Measurements from ENCODE around the gene DPAGT1. TPM values are rescaled to one million over a fixed set of nuclear protein-coding genes. Genes with fewer than 3 reads are reported as not detected.
A peak's percentile ranks its signal among the peaks of the same experiment; 100 is the strongest.

DPAGT1 gene
- total RNA-seq, 6 donors from 2014 or later = 18.6 to 43.9 (median 28.3) TPM

- H3K4me1 ChIP-seq = peaks cover 14 to 24% (median 18%) of the 10 kb centered on the region in 4 donors
- H3K36me3 ChIP-seq = peaks cover 17 to 38% (median 36%) of the 10 kb centered on the region in 4 donors
- ATAC-seq (ENCODE audit: low FRiP score in 2 of 2) (peak; percentile 4 to 41), DNase-seq (peak in 1 of 2 donors; percentile 51)
- H3K4me3 ChIP-seq = peak overlapping the region; percentile 81 to 99 (median 93)
- H3K9me3 ChIP-seq = no peaks in the 10 kb centered on the region
- TF ChIP-seq POLR2AphosphoS5 (IDR thresholded peaks at IDR 0.05) = no peak
- no peak for TF ChIP-seq CTCF (IDR thresholded peaks at IDR 0.05)
- no peak for TF ChIP-seq POLR2A (IDR thresholded peaks at IDR 0.05)
- TF ChIP-seq EP300 (IDR thresholded peaks at IDR 0.05) = no peak
- peak overlapping the region; percentile 81 to 90 (median 88) for H3K27ac ChIP-seq
- no peaks in the 10 kb centered on the region for H3K27me3 ChIP-seq
- 0% methylated on average over 1 to 19 of the region's 48 CpGs for WGBS, 2 donors
Measured at GRCh38 chr11:119056421-119056999, 45.1 kb downstream of the DPAGT1 start.

- Histone ChIP-seq H3K4me1 (peaks cover 14 to 24% (median 18%) of the 10 kb centered on the region in 4 donors), H3K4me3 (peak overlapping the region; percentile 81 to 99 (median 93)), H3K27ac (peak overlapping the region in 2 of 4 donors; percentile 90), H3K9me3 (no peaks in the 10 kb centered on the region), H3K27me3 (no peaks in the 10 kb centered on the region), H3K36me3 (peaks cover 17 to 44% (median 42%) of the 10 kb centered on the region in 4 donors)
- TF ChIP-seq EP300 (IDR thresholded peaks at IDR 0.05) (no peak), CTCF (IDR thresholded peaks at IDR 0.05) (no peak), POLR2AphosphoS5 (IDR thresholded peaks at IDR 0.05) (no peak), POLR2A (IDR thresholded peaks at IDR 0.05) (no peak)
- 46 to 55% methylated on average over 6 of the region's 6 CpGs for WGBS, 2 donors
- DNase-seq (no peak), ATAC-seq (ENCODE audit: low FRiP score in 2 of 2) (no peak)
Measured at GRCh38 chr11:119055901-119056300, 45.8 kb downstream of the DPAGT1 start.

- peaks cover 19 to 59% (median 54%) of the 10 kb centered on the region in 4 donors for H3K36me3 ChIP-seq
- peaks cover 14 to 24% (median 18%) of the 10 kb centered on the region in 4 donors for H3K4me1 ChIP-seq
- H3K9me3 ChIP-seq = no peaks in the 10 kb centered on the region
- 97 to 98% methylated on average over 10 of the region's 10 CpGs for WGBS, 2 donors
- ATAC-seq (ENCODE audit: low FRiP score in 2 of 2) (no peak), DNase-seq (no peak)
- H3K27ac ChIP-seq = no peak overlapping the region
- TF ChIP-seq EP300 (IDR thresholded peaks at IDR 0.05) (no peak), CTCF (IDR thresholded peaks at IDR 0.05) (no peak), POLR2A (IDR thresholded peaks at IDR 0.05) (no peak), POLR2AphosphoS5 (IDR thresholded peaks at IDR 0.05) (no peak)
- no peak overlapping the region for H3K4me3 ChIP-seq
- H3K27me3 ChIP-seq = no peaks in the 10 kb centered on the region
Measured at GRCh38 chr11:119054418-119054817, 47.2 kb downstream of the DPAGT1 start.

GRCh38 chr11:119052163-119052814, 49.4 kb downstream of the DPAGT1 start:
- H3K4me1 ChIP-seq = peaks cover 8 to 15% (median 11%) of the 10 kb centered on the region in 4 donors
- no peaks in the 10 kb centered on the region for H3K9me3 ChIP-seq
- no peak overlapping the region for H3K4me3 ChIP-seq
- DNase-seq (no peak), ATAC-seq (ENCODE audit: low FRiP score in 2 of 2) (no peak)
- WGBS, 2 donors = 94 to 96% methylated on average over 22 to 23 of the region's 23 CpGs
- H3K27me3 ChIP-seq = no peaks in the 10 kb centered on the region
- no peak for TF ChIP-seq POLR2AphosphoS5 (IDR thresholded peaks at IDR 0.05)
- no peak for TF ChIP-seq POLR2A (IDR thresholded peaks at IDR 0.05)
- no peak for TF ChIP-seq EP300 (IDR thresholded peaks at IDR 0.05)
- TF ChIP-seq CTCF (IDR thresholded peaks at IDR 0.05) = no peak
- H3K36me3 ChIP-seq = peaks cover 34 to 81% (median 75%) of the 10 kb centered on the region in 4 donors
- H3K27ac ChIP-seq = no peak overlapping the region
